ENCODE measurements around the gene MAST4.

MAST4 gene

DNA sequence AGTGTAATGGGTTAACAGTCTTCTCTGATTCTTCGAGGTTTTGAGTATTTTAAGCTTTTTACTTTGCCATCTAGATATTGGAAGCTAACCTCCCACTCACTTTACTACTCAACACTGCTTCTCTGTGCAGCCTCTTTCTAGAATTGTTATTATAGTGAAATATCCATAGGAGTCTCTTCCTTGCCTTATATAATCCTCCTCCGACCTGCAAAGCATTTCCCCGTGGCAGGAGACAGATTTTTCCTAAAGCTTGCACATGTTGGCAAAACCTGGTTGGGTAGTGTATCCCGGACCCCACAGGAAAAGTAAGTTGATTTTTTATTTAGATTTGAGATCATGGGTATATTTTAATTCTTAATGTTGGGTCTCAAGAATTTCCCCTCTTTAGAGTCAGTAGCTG, 351.3 kb downstream of the MAST4 start:
- no peak for DNase-seq (ENCODE audit: low read depth in 2 of 3, low spot score in 2 of 3)

DNA sequence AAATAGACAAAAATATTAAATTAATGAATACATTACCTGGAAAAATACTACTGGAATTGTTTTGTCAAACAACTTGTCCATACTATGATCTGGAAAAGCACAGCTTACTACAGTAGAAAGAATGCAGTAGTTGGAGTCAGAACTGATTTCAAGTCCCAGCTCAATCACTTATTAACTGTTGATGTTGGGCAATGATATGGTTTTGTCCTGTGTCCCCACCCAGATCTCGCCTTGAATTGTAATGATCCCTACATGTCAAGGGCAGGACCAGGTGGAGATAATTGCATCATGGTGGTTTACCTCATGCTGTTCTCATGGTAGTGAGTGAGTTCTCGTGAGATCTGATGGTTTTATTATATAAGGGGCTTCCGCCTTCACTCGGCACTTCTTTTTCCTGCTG, 352.9 kb downstream of the MAST4 start:
- no peak for DNase-seq (ENCODE audit: low read depth in 2 of 3, low spot score in 2 of 3)

DNA sequence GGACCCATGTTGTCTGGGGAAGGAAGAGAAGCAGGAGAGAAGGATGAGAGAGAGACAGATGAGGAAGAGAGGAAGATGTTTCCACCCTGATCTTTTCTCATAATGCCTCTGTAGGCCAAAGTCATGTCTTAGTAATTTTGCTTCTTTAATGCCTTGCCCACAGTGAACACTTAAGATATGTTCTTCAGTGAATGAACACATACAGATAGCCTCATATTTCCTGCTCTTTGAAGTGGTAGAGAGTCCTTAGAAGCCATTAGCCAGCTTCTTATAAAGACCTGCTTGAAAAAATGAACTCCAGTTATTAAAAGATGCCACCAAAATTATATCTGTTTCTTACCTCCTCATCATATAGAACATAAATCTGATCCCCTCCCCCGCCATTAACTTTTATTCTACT, 356.0 kb downstream of the MAST4 start:
- DNase-seq (ENCODE audit: low read depth in 2 of 3, low spot score in 2 of 3): no peak

DNA sequence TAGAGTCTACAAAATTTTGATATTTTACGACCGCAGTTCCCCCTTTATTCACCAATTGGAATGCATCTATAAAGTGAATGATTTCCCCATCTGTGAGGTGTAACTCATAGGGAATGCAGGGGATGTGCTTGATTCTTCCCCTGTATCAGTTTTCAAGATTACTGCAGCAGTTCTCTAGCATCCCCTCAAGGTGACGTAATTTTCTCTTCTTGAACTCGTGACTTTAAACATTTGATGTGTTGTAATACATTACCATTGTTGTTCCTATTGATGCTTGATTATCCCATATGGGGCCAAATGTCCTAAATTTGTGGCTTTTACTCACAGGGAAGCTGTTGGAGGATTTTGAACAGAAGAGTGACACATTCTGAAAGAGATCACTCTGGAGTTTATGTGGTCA, 360.2 kb downstream of the MAST4 start:
- DNase-seq (ENCODE audit: low read depth in 2 of 3, low spot score in 2 of 3): no peak

GRCh38 chr5:66958201-66958979, 362.2 kb downstream of the MAST4 start:
- no peak for DNase-seq (ENCODE audit: low read depth in 2 of 3, low spot score in 2 of 3)

GRCh38 chr5:66958980-66959641, 362.9 kb downstream of the MAST4 start:
- no peak for DNase-seq (ENCODE audit: low read depth in 2 of 3, low spot score in 2 of 3)

GRCh38 chr5:66959653-66960052, 363.5 kb downstream of the MAST4 start:
- no peak for DNase-seq (ENCODE audit: low read depth in 2 of 3, low spot score in 2 of 3)

- DNase-seq (ENCODE audit: low read depth in 2 of 3, low spot score in 2 of 3): no peak
These were observed 364.4 kb downstream of the MAST4 start for GRCh38 chr5:66960369-66961137.

DNA sequence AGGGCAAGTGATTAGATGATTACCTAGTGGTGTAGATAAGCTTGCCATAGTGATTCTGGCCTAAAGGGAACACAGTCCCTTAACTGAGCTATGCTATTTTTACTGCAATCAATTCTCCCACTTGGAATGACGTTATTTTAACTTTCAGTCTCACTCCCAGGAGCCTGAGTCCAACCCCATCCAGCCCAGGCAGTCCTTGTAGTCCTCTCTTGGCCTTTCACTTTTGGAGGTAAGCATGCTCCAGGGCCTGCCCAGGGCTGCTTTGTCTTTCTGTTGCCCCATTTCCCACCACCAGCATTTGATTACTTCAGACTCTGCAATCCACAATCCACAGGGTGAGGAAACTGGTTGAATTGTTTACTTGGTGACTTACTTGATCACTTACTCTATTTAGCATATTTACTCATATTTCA, 367.4 kb downstream of the MAST4 start:
- no peak for DNase-seq (ENCODE audit: low read depth in 2 of 3, low spot score in 2 of 3)

DNA sequence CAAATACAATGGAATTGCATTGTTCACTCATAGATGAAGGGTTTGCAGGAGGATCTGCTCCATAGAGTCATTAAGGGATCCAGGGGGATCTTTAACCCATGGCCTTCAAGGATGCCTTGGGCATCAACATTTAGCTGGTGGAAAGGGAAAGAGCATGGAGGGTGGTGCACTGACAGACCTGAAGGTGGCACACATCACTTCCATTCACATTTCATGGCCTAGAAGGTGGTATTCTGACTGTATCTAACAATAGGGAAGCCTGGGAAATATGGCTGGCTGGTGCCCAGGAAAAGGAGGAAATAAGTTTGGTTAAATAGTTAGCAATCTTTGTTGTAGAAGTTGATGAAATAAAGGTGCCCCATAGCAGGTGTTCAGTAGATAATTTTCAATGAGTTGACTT, 370.2 kb downstream of the MAST4 start:
- DNase-seq (ENCODE audit: low read depth in 2 of 3, low spot score in 2 of 3): no peak

- DNase-seq (ENCODE audit: low read depth in 2 of 3, low spot score in 2 of 3): no peak
These were observed 370.9 kb downstream of the MAST4 start for GRCh38 chr5:66967102-66967501.

GRCh38 chr5:66967826-66968262, 371.7 kb downstream of the MAST4 start:
- DNase-seq (ENCODE audit: low read depth in 2 of 3, low spot score in 2 of 3): no peak

DNA sequence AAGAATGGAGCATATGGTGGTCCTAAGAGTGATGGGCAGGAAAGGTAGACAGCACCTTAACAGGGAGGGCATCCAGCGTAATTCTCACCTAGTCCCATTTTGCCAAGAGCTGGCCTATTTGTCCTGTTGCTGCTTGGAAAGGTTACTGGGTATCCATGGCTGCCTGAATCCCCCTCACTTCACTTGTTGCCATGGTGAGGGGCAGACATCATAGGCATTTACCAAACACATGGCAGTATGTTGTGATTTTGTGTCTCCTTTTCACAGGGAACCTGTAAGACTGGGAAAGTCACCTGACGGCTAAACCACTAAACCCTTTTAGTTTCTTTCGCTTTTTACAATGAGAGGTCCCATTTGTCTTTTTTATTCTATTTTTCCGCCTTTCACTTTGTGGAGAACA, 373.3 kb downstream of the MAST4 start:
- no peak for DNase-seq (ENCODE audit: low read depth in 2 of 3, low spot score in 2 of 3)

- no peak for DNase-seq (ENCODE audit: low read depth in 2 of 3, low spot score in 2 of 3)
These were observed 373.8 kb downstream of the MAST4 start for GRCh38 chr5:66969963-66970362.

GRCh38 chr5:66972004-66972403, 375.8 kb downstream of the MAST4 start:
- no peak for DNase-seq (ENCODE audit: low read depth in 2 of 3, low spot score in 2 of 3)

DNA sequence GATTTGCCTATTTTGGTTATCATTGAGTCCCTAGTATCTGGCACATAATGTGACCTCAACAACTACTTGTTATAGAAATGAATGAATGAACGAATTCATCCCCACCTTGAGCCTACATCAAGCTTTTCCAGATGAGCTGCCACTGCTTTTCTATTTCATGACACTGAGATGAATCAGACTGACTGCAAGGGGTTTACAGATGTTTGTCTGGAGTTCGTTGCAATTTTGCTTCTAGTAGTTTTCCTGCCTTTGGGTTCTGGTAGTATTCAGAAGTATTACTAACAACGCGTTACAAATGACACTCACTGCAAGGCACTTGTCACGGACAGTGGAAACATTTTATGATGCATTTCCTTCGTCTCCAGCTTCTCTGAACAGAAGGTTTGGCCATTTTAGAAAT, 378.1 kb downstream of the MAST4 start:
- DNase-seq (ENCODE audit: low read depth in 2 of 3, low spot score in 2 of 3): no peak

- no peak for DNase-seq (ENCODE audit: low read depth in 2 of 3, low spot score in 2 of 3)
These were observed 379.9 kb downstream of the MAST4 start for GRCh38 chr5:66976108-66976507.

DNA sequence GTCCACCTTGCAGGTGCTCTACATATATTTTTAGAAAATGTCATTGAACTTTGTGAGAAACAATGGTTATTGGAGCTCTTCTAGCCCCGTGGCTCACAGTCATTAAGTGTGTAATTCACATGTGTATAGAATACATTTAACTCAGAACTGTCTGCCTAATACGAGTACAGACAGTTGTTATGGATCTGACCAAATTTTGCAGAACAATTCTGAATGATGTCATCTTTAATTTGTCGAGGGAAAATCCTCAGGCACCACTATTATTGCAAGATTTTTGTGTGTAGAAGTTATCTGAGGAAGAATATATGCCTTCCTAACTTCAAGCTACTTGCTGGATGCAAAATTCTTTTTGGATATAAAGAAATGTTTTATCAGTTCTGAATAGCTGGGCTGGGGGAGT, 383.5 kb downstream of the MAST4 start:
- DNase-seq (ENCODE audit: low read depth in 2 of 3, low spot score in 2 of 3): no peak

DNA sequence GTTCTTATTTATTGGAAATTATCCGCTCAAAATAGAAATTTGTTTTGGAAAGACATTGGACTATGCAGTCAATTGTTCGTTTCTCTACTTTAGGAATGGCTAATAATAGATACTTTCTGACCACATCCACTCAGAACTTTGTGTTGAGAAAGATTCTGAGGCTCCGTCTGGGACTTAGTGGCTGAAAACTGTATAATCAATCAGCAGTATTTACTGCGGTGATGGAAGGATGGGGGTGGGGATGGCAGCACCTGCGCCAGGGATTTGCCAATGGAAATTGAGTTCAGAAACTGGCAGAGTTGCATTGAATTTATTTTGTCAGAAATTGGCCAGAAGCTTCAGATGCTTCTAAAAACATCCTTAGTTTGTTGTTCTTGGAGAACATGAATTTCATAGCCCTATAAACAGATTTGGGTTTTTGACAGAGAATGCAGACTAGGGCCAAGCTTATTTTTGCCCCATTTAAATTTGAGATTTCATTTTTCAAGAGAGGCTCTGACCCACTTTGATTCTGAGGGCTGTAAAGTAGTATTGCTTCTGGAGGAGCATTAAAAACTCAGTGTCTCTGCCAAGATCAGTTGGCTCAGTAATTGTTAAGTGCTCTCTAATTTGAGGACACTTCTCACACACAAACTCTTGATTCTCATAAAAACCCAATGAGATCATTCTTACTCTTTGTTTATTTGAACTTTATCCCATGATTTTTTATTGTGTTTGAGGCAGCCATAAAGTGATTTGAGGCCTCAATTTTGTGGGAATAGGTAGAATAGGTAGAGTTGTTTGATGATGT, 385.3 kb downstream of the MAST4 start:
- no peak for DNase-seq (ENCODE audit: low read depth in 2 of 3, low spot score in 2 of 3)

GRCh38 chr5:66982056-66982387, 385.8 kb downstream of the MAST4 start:
- DNase-seq (ENCODE audit: low read depth in 2 of 3, low spot score in 2 of 3): no peak

DNA sequence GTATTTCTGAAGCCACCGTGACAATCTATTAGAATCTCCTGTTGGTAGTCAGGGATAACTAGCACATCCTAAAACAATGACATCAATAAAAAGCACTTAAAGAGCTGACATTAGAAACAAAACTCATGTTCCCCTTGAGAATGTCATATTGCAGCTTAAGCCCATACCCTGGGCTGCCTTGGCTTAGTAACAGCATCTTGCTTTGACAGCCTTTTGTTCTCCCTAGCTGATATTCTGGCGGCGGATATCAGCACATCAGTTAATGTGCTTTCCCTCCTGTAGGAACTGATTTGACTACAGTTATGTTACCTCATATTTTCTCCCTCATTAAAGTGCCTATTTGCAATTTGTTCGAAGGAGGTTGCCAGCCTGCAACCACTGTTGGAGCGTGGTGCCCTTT, 386.3 kb downstream of the MAST4 start:
- DNase-seq (ENCODE audit: low read depth in 2 of 3, low spot score in 2 of 3): no peak
